8988T (cell line): ENCODE results near the gene ABLIM3.

Experiments
- DNase-seq: peaks from one replicate; pipeline ENCODE4 v3.0.0; 2011

The ABLIM3 gene

DNA sequence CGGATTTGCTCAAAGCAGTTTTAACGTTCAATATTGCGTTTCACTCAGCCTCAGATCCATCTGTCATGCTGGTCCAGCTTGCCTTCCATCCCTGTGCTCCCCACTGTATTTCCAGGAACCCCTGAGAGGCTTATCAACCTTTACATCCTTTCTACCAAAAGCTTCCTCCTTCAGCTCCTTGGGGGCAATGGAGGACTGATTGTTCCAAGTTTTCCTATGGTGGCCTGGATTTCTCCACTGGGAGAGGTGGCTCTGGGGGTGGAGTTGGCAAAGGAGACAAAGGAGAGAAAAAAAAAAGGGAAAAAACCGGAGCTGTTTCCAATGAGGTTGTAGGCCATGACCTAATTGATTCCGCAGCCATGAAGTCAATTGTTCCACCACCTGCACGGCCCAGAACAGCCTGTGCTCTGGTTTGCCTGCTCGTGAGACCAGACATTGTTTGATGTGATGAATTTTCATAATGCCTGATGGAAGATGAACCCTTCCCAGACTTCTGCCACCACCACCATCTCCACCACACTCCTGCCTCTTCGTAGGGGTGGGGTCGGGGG, 54.1 kb downstream of the ABLIM3 start:
- no peak for DNase-seq

DNA sequence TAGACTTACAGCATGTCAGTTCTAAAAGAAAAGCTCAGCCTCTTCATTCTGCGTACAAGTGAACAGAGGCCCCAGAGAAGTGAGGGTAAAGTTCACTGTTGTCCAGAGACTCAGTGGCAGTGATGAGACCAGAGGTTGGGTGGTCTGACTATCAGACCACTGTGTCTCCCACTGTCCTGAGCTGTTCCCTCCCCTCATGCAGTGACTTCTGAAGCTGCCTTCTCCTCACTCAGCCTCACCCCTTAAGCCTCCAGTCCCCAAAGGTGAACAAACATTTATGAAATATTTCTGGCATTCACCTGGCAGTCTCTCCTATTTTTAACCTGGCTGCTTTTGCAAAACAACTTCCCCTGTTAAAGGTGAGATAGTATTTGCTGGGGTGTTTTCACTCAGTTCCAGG, 54.7 kb downstream of the ABLIM3 start:
- no peak for DNase-seq

DNA sequence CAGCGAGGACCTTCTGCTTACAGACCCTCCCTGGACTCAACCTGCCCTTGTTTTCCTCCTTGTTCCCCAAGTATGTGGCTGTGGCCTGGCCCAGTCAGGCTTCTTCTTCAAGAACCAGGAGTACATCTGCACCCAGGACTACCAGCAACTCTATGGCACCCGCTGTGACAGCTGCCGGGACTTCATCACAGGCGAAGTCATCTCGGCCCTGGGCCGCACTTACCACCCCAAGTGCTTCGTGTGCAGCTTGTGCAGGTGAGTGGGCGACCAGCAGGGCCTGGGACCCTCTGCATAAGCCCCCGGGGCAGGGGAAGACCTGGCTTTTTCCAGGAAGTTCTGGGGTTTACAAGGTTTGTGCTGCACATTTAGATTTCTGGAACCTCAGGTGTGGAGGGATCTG, 56.9 kb downstream of the ABLIM3 start:
- DNase-seq: no peak

DNA sequence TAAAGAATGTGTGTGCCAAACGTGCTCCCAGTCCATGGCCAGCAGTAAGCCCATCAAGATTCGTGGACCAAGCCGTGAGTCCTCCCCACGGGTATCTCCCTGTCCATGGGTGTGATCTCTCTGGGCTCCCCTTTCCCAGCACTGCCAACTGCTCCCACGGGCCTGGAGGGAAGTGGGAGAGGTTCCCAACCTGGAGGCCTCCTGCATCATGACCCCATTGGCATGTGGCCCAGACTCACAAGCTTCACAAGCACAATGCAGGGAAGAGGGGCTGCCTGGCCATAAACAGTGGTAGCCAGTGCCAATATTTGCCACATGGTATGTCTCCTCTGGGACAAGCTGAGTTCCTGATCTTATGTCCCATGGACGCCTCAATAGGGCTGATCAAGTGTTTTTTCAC, 59.1 kb downstream of the ABLIM3 start:
- no peak for DNase-seq

GRCh38 chr5:149201121-149201637, 59.9 kb downstream of the ABLIM3 start:
- DNase-seq: no peak

DNA sequence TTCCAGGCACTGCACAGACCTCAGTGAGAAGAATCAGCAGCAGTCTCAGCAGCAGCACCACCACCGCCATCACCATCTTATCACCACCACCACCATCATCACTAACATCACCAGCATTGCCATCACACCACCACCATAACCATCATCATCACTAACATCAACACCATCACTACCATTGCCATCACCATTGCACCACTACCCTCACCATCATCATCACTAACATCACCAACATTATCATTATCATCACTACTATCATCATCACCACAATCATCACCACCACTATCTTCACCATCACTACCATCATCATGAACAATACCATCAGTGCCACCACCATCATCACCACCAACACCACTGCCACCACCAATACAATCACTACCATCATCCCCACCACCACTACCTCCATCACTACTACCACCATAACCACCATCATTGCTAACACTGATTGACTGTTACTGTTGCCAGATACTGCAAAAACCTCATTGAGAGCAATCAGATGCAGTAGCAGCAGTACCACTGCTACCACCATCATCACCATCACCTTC, 61.7 kb downstream of the ABLIM3 start:
- DNase-seq: no peak

DNA sequence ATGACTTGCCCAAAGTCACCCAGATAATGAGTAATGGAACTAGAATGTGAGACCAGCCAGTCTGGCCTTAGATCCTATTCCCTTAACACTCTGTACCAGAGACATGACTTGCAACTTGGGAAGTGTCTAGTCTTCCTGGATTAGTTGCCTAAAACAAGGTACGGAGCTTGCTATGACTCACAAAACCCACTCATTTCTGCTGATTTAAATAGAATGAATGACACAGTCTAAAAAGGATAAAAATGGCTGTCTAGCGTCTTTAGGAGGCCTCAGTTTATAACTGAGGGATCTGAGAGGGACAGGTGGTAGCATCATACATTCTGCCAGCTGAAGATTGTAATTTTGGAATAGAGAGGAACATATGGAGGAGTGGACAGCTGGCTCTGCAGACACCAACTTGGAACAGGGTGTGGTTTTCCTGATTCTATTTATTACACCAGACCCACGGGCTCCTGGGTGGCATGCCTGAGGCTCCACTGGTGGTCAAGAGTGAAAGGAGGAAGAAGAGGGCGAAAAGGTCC, 62.7 kb downstream of the ABLIM3 start:
- DNase-seq: no peak

- DNase-seq: no peak
These were observed 64.6 kb downstream of the ABLIM3 start for GRCh38 chr5:149205625-149206523.

- no peak for DNase-seq
These were observed 65.3 kb downstream of the ABLIM3 start for GRCh38 chr5:149206524-149207141.

DNA sequence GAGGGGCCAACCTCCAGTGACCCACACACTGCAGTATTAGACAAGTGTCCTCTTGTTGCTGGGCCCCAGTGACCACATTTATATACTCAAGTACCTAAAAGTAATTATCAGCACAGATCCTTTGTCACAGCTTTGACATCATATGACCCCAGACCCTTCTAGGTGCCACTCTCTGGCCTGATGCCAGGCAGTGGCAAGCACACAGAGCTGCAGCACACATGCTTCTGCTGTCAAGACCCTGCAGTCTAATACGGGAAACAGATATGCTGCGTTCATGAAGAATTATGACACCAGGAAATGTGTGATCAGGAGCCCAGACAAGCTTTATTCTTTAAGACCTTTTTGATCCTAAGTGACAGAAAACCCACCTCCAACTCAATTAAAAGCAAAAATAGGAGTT, 66.5 kb downstream of the ABLIM3 start:
- DNase-seq: no peak

DNA sequence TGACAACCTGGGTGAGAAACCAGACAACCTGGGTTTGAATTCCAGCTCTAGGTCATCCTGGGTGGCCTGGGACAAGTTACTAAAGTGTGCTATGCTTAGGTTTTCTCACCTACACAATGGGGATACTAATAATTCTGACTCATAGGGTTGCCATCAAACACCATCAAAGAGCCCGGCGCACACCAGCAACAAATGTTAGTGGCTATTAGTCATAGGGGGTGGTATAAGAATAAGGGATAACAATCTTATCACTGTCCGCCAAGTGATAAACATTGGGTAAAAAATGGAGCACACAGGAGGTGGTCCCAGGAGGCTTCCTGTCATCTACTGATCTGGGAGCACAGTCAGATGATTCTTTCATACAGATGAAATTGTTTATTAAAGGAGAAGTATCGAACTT, 68.9 kb downstream of the ABLIM3 start:
- no peak for DNase-seq

DNA sequence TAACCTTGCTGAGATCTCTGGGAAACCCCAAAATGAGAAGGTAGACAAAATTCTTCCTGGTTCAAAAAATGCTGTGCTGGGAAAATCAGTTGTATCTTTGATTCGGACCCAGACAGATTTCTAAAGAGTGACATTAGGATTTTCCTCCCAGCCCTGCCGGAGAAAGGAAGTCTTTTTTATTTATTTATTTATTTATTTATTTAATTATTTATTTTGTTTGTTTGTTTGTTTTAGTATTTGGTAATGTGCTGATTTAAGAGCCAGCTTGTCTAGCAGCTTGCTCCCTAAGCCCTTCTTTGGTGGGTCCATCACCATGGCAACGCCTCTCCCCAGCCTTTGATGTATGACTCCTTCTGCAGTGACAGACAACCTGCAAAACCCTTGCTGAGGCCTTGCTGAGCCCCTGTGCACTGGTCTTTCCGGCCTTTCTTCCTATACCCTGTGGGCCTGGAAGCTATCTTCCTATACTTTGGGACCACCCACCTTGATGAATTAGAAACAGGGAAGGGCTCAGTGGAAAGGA, 69.7 kb downstream of the ABLIM3 start:
- DNase-seq: no peak

GRCh38 chr5:149211566-149211965, 70.3 kb downstream of the ABLIM3 start:
- no peak for DNase-seq

DNA sequence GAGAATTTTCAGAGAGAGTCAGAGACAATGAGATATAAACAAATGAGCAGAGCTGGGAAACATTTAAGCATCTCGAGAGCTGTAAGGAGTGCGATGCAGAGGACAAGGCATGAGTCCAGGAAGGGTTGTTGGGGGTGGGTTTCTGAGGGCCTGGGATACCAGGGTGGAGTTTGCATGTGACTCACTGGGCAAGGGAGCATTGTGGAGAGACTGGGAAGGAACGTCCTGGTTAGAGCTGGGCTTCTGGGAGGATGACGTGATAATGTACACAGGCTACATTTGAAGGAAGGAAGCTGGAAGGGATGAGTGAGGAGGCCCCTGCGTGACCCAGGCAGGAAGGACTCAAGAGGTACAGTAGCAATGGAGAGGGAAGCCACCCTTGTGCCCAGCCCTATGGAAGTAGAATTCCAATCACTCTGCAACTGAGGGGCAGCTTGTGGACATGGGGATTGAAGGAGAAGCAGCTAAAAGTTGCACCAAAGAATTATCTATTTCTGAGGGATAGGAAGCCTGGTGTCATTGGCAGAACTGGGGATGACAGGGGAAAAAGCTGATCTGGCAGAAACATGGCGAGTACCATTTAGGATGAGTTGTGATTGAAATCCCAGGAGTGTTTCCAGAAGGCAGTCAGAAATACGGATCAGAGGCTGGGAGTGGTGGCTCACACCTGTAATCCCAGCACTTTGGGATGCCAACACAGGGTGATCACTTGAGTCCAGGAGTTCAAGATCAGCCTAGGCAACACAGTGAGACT, 71.1 kb downstream of the ABLIM3 start:
- DNase-seq: no peak

GRCh38 chr5:149213264-149213880, 72.1 kb downstream of the ABLIM3 start:
- no peak for DNase-seq

GRCh38 chr5:149215478-149216090, 74.3 kb downstream of the ABLIM3 start:
- DNase-seq: no peak

DNA sequence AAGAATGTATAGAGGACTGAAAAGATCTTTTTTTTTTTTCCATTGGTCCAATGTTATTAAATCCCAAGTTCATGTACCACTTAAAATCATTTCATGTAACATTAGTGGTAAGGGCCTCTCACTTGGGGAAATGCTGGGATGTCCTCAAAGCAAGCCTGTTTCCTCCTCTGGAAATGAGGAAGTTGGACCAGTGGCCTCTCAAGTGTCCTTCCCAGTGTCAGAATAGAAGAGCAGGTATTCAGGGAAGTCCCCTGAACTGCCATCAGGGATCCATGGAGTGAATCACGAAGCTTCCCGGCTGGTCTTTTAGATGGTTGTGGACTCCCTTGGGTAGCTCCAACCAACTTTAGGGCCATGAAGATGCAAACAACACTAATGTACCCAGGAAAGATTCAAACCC, 75.2 kb downstream of the ABLIM3 start:
- no peak for DNase-seq

GRCh38 chr5:149217096-149217802, 76.0 kb downstream of the ABLIM3 start:
- DNase-seq: no peak

- DNase-seq: no peak
These were observed 76.5 kb downstream of the ABLIM3 start for GRCh38 chr5:149217803-149218155.

DNA sequence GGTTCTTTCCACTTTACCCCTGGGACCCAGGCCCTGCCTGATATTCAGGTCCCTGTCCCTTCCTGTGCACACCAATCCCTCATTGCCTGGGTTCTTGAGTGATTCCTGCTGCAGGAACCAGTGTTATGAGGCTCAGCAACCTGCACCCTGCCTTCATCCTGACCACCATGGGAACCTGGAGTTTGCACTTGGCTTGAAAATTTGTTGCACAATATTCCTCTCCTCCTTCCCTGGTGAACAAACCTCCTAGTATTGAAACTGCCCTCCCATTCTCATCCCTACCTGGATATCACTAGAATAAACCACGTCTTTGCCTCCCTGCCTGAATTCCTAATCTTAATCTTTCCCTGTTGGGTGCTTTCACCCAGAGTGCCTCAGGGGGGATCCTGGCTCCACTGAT, 78.3 kb downstream of the ABLIM3 start:
- no peak for DNase-seq

GRCh38 chr5:149220750-149221149, 79.5 kb downstream of the ABLIM3 start:
- DNase-seq: no peak
